NOMO-1 (cell line): ENCODE measurements around the gene SGSH.
A peak's percentile ranks its signal among the peaks of the same experiment; 100 is the strongest.
"Not testable (repeated sequence)": the region's sequence is repeated elsewhere in the genome, so short reads cannot be mapped to it uniquely, and the experiment has no call there.

Experiments used
- DNase-seq, 2 experiments: peaks; one replicate each; lab custom pipeline; 2025; ENCODE audit not compliant: unreplicated experiment in 2 of 2; lab: John Stamatoyannopoulos, UW

The SGSH gene

DNA sequence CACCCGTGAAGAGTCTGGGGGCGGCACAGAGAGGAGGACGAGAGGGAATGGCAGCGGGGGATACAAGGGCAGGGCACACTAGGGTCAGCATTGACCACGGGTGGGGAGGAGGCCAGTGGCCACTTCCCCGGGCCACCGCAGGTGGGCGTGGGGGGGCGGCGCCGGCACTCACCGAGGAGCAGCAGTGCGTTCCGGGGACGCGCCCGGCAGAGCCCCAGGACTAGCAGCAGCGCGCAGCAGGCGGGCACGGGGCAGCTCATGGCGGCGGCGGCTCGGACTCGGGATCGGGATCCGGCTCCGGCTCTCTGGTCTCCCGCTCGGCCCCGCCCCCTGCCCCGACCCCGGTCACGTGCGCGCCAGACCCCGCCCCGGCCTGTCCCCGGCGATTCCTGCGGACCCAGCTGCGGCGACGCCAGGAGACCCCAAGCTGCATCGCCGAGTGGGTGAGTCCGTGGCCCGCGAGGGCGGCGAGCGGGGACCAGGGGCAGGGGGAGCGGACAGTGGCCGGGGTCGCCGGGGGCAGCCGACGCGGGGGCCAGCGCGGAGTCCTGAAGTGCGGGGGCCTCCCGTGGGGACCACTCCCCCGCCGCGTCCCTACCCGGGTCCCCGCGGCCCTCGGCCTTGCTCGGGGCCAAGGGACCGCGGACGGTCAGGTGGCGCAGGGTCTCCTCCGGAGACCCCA, at the start of gene SGSH, which contains the start of gene SLC26A11:
Gene SGSH (minus strand): TSS at position 280 of the 682 bp plus-strand sequence. CDS start 20 bp downstream, at position 260.
Gene SLC26A11 (plus strand): TSS at position 374 of the 682 bp plus-strand sequence. CDS start 1,134 bp downstream, outside the sequence.
- DNase-seq = peak; percentile 31 to 37

DNA sequence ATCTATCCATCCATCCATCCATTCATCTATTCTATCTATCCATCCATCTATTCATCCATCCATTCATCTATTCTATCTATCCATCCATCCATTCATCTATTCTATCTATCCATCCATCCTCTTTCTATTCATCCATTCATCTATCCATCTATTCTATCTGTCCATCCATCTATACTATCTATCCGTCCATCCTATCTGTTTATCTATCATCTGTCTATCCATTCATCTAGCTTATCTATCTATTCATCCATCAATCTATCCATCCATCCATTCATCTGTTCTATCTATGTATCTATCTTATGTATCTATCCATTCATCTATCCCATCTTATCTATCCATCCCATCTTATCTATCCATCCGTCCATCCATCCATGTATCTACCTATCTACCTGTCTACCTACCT, 49.3 kb upstream of the SGSH start:
- DNase-seq = no peak

DNA sequence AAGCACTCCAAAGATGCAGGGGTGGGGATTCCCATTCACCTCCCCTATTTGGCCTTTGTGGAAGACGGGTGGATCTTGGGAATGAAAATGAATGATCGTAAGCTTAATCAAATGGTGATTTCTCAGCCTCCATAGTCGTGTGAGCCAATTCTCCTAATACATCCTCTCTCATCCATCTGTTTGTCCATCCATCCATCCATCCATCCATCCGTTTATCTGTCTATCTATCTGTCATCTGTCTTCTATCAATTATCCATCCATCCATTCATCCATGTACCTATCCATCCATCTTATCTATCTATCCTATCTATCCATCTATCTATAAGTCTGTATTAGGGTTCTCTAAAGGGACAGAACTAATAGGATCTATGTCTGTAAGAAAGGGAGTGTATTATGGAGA, 48.3 kb upstream of the SGSH start:
- DNase-seq = no peak

DNA sequence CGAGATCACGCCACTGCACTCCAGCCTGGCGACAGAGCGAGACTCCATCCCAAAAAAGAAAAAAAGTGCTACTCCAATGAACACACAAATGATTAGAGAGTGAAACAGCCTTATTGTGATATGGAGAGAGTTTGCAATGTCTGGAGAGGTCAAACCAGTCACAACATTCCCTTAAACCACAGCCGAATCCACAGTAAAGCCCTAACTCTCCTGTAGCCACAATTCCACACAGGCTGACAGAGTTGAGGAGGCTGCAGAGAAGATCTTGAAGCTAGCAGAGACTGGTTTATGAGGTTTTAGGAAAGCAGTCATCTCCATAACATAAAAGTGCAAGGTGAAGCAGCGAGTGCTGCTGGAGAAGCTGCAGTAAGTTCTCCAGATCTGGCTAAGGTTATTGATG, 47.3 kb upstream of the SGSH start:
- no peak for DNase-seq

DNA sequence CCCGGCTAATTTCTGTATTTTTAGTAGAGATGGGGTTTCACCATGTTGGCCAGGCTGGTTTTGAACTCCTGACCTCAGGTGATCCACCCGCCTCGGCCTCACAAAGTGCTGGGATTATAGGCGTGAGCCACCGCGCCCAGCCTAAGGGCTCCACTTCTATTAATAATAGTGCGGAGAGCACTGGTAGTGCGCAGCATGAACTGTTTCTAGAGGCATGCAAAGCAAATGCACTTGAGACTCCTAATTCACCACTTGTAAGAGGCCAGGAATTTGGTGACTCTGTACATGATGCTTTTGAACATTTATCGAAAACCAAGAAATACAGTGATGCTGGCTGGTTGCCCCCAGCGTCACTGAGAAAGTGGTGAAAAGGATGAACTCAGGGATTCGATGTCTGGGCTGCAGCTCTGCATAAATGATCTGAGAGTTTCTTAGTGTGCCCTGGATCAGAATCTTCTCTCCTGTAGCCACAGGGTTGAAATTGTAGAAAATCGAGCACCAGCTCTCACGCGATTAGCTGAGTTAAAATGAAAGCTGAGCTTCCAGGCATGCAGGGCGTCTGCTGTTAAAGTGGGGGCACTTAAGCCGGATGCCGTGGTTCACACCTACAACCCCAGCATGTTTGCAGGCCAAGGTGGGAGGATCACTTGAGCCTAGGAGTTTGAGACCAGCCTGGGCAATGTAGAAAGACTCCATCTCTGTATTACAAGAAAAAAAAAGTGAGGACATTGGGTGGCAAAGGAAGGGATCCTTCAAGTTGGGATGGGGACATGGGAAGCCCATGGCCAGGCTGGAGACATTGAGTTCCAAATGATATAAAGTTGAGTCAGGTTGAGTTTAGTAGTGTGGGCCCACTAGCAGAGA, 45.3 kb upstream of the SGSH start:
- no peak for DNase-seq

DNA sequence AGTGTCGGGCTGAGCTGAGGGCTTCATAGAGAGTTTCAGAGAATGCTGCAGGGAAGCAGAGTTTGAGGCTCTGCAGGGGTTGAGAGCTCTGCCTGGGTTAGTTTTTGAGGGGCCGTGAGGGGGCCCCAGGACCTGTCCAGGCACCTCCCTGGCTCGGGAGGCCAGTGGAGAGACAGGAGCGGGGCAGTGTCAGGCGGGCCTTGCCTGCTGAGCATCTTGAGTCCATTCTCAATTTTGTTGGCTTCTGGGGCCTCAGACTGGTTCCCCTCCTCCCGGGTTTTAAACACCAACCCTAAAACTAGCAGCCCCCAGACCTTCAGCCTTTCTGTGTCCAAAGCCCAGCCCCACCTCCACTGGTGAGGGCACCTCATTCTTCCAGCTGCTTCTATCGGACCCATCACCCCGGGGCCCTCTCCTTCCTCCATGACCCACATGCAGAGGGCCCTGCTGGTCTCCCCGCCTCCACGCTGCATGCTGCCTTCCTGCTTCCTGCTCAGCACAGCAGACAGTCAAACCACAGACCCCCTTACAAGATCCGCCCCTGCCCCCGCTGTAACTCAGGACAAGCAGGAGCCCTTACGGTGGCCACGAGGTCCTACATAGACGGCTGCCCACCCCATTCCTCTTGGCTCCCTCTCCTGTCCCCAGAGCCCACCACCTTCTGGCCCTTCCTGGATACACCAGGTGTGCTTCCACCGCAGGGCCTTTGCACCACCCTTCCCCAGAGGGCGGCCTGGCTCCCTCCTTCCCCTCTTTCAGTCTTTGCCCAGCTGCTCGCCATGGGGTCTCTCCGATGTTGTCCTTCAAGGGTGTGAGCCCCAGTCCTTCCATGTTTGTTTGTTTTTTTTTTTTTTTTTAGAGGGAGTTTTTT, 44.3 kb upstream of the SGSH start:
- no peak for DNase-seq

DNA sequence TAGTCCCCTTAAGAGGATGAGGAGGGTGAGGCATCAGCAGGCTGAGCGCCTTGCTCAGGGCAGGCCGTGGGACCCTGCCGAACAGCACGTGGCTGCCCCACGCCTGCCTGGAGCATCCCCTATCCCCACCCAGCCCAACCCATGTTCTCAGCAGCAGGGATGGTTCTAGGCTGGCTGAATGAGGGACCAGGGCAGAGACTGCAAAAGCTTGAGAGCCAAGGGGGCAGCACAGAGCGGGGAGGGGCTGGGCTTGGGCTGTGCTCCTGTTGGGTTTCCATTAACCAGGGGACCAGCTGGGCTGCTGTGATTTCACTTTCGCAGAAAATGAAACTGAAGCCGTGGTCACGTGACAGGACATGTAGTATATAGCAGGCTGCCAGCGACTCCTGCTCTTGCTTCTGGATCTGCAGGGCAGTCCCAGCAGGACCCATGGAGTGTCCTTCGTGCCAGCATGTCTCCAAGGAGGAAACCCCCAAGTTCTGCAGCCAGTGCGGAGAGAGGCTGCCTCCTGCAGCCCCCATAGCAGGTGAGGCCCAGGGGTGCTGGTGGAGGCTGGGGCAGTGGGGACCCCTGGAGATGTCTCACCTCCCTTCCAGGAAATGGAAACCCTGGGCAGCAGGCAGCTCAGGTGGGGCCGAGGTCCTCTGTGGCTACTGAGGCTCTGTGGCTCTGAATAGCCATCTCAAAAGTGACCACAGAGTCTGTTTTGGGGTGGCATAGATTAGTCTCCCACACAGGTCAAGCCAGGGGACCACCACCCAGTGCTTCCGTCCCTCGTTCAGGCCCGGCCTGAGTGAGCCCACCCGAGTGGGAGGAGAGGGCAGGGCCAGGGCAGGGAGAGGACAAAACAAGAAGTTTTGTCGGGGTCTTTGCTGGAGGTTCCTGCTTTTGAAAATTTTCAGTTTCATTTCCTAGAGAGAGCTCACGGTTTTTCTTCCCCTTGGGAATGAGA, 43.4 kb upstream of the SGSH start:
- peak; percentile 59 to 83 for DNase-seq

DNA sequence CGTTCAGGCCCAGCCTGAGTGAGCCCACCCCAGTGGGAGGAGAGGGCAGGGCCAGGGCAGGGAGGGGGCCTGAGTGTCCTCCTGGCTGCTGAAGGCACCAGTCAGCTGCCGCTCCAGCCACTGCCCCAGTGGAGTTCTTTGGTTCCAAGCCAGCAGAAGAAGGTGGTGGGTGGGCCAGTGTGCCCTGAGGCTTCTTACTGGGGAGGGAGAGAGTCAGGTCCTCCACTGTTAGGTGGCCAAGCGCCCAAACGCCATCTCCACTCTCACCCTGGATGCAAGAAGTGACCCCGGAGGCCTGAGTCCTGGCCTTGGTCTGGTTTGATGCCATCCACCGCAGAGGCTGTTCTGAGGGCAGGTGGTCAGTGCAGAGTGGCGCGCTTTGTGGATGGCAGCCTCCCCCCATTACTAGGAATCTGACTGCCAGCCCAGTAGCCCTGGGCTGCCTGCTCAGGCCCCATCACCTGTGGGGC, 42.7 kb upstream of the SGSH start:
- DNase-seq = no peak

DNA sequence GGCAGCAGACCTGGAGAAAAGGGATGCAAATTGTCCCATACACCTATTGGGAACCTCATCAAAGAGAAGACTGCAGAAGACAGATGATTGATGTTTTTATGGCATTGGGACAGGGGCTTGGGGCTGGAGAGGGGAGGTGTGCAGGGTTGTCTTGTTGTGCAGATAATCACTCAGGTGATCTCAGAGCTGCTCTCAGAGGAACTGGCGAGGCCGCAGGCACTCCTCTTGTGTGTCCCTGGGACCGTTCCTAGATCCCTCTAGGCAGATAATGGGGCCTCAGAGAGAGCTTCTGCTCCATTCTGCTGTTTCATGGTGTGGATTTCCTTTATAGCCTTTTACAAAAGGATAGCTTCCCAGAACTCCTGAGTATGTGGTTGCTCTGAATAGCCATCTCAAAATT, 42.2 kb upstream of the SGSH start:
- no peak for DNase-seq

DNA sequence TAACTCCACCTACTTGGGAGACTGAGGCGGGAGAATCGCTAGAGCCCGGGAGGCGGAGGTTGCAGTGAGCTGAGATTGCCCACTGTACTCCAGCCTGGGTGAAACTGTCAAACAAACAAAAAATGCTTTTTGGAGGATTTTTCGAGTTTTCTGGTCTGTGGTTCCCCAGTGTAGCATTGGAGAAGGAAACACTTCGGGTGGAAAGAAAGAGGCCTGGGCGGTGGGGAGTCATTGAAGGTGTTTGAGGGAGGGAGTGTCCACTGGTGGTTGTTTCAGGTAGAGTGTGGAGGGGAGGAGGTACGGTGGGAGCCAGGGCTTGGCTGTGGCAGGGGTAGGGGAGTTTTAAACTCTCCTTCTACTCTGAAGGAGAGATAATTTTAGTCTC, 41.8 kb upstream of the SGSH start:
- no peak for DNase-seq

DNA sequence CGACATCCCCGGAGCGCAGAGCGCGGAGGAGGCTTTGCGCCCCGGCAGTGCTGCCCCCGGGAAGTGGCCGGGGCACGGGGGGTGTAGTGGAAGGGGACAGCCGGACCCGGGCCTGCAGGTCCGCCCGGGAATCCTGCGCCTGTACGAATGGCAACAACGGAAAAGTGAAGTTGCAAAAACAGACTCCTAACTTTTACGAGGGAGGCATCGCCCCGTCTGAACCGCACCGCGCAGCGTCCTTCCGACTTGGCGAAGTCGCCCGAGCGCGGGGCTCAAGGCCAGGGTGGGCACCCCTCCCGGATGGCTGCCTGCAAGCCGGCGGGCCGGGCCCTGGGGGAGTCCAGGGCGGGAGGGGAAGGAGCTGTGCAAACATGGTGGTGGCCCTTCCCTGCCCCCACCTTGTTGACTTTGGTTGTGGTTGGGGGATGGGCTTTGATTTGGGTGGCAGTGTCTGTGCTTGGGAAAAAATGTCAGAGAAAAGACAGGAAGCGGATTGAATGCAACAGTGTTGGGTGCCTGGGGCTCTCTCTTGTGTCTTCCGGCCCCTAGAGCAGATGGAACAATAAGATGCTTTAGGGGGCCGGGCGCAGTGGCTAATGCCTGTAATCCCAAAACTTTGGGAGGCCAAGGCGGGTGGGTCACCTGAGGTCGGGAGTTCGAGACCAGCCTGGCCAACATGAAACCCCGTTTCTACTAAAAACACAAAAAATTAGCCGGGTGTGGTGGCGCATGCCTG, 41.2 kb upstream of the SGSH start:
- DNase-seq = peak; percentile 6 to 37

DNA sequence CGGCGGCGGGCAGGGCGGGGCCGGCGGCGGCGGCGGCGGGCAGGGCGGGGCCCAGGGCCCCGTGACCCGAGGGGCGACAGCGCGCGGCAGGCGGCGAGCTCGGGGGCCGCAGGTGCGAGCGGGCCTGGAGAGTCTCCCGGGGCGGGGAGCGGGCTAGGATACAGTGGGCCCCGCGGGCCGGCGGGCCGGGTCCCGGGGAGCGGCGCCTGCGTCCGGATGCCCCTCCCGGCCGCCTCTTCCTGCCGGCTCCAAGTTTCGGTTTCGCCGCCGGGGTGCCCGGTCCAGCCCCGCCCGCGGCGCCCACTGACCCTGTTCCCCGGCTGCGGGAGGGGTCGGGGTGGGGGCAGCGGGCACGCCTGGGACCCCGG, 40.6 kb upstream of the SGSH start, which contains the start of gene RNF213:
Gene RNF213 (plus strand): TSS at position 62 of the 368 bp plus-strand sequence. CDS start 2,830 bp downstream, outside the sequence.
- DNase-seq = peak in 1 of 2 experiments; percentile 17

DNA sequence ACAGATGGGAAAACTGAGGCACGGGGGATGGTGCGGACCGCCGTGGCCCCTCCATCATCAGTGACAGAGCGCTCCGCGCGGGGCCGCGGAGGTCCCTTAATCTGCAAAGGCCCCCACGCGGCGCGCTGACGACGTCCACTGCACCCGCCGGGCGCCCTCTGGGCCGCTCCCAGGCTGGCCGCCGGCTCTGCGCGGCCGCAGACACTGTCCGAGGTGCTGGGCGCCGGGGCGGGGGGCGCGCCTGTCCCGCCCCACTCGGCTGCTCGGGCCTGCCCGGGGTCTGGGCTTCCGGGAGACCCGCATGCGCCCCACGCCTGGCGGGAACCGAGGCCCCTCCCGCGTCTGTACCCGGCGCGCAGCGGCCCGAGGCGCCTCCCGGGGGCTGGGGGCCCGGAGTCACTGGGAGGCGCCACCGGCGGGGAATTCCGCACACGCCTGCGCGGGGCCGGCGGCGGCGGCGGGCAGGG, 40.0 kb upstream of the SGSH start:
- peak; percentile 17 to 43 for DNase-seq

DNA sequence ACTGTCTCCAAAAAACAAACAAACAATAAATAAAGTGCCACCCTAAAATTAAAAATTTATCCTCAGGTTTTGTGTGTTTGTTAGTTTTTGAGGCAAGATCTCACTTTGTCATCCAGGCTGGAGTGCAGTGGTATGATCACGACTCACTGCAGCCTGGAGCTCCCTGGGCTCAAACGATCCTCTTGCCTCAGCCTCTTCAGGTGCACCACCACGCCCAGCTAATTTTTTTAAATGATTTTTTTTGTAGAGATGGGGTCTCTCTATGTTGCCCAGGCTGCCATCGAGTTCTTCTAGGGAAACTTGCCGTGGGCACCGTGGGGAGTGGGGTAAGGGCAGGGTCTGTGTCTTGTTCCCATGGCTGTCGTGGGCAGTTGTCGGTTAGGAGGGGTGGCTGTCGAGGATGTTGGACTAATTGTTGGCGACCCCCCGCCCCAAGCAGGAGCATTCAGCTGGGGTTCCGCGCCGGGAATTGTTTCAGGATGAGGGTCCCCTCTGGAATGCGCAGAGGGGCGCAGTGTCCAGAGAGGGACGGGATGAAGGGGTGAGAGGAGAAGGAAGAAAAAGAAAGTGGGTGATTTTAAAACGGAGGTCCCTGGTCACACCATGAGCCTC, 39.4 kb upstream of the SGSH start:
- no peak for DNase-seq

DNA sequence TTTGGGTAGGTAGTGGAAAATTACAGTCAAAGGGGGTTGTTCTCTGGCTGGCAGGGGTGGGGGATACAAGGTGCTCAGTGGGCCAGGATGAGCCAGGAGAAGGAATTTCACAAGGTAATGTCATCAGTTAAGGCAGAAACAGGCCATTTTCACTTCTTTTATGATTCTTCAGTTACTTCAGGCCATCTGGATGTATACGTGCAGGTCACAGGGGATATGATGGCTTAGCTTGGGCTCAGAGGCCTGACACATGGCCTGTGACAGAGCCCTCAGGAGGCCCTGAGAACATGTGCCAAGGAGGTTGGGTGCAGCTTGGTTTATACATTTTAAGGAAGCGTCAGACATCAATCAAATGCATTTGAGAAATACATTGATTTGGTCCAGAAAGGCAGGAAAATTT, 38.2 kb upstream of the SGSH start:
- DNase-seq = not testable (repeated sequence)

DNA sequence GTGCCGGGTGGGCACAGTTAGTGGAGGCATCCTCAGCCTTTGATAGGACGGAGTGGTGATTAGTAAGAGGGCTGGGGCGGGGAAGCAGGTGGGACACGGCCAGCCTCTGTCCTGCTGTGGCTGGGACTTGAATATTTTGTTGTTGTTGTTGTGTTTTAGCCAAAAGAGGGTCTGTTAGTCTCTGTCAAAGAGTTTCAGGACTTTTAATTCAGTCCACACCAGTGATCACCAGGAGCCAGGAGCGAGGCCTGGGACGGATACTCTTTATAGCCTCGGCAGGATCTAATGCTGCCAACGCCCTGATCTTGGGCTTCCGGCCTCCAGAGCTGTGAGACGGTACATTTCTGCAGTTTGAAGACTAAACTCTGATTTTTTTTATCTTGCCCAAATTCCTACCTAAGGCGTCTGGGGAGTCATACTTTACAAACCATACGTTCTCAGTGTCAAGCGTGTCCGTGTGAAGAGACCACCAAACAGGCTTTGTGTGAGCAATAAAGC, 37.6 kb upstream of the SGSH start:
- DNase-seq = no peak

DNA sequence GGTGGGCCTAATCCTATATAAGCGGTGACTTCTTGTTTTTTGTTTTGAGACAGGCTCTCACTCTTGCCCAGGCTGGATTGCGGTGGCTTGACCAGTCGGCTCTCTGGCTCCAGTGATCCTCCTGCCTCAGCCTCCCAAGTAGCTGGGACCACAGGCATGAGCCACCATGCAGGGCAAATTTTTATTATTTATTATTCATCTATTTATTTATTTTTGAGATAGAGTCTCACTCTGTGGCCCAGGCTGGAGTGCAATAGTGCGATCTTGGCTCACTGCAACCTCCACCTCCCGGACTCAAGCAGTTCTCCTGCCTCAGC, 35.9 kb upstream of the SGSH start:
- no peak for DNase-seq
